GM19035 (cell line): ENCODE results near the gene PCP4L1.
A peak's percentile ranks its signal among the peaks of the same experiment; 100 is the strongest.

ENCODE experiments used
- ATAC-seq: cut with Tn5 transposase; IDR thresholded peaks from one replicate; pipeline ENCODE4 v1.9.1; 2021; ENCODE audit not compliant: unreplicated experiment

Gene PCP4L1

GRCh38 chr1:161266836-161267235 lies 8.3 kb downstream of the PCP4L1 start:
- ATAC-seq = no peak

GRCh38 chr1:161267321-161267720 lies 8.8 kb downstream of the PCP4L1 start:
- ATAC-seq = no peak

- ATAC-seq = no peak
These were observed 14.9 kb downstream of the PCP4L1 start for GRCh38 chr1:161273402-161273801.

DNA sequence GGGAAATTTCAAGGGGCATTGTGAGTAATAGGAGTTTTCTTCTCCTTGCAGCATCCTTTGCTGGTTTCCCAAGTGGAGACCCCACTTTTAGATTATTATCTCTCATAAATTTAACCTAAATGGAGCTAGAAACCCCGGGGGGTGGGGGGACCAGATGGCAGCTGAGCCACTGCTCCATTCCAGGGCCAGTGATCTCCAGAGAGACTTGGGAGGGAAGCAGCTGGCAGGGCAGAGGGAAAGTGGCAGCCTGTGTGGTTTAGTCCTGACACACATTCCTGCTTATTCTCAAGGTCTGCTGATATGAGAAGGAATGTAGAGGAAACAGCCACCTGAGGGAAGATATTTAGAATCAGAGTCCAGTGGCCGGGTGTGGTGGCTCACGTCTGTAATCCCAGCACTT lies 16.3 kb downstream of the PCP4L1 start:
- no peak for ATAC-seq

DNA sequence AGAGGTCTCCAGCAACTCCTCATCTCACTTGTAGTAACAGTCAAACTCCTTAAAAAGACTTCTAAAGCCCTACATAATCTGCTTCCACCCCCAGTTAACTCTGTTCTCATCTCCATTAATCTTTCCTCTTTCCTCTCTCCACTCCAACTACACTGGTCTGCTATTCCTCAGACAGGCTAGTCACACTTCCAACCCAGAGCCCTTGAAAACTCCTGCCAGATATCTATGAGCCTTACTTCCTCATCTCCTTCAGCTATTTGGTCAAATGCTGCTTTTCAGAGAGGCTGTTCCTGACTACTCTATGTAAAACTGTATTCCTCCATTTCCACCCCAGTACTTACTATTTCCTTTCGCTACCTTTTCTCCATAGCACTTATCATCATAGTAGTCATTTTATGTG lies 24.4 kb downstream of the PCP4L1 start:
- no peak for ATAC-seq

DNA sequence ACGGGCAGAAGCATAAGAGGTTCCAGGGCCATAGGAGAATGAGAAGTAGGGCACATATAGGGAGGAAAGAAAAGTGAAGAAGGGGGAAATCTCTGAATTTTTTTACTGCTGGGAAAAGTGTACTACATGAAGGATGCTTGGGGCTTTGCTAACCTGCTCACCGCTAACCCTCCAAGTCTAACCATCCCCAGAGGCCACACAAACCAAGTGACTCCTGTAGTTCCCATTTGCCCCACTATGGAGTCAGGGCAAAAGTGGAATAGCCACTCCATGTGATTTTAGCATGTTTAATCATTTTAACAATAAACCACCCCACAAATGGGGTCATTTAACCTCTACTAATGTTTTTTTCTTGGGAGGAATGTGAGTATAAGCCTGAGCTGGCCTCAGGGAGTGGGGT lies 26.6 kb downstream of the PCP4L1 start:
- ATAC-seq = no peak

DNA sequence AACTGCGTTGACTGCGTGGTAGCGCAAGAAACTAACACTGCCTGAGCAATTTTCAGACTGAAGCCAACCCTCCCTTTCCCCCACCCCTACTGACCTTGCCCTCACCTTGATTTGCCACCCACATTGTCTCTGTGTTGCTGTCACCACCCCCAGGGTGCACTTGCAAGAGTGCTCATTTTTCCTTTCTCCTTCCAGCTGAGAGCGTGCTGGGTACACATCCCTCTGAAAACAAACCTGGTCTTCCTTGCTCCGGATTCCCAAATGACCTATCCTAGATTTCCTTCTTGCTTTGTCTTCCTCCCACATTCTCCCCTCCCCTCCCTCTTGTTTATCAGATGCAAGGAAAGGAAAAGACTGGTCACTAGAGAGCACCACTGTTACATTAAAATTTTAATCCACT lies 27.0 kb downstream of the PCP4L1 start:
- no peak for ATAC-seq

GRCh38 chr1:161287482-161288054 lies 29.0 kb downstream of the PCP4L1 start:
- ATAC-seq = no peak

DNA sequence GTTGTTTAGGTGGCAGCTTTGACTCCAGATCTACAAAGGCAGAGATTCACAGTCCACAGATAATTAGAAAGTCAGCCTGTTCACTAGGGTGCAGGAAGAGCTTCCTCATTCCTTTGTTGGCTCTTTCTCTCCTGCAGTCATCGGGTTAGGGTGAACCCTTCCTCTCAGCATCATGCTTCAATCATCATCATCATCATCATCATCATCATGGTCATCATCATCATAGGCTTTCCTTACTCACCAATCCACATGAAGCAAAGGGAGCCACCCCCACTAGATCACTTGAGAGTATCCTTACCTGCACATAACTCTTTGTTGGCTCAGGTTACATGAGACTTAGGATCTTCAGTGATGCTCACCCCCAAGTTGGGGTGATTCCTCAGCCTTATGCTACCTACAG lies 32.2 kb downstream of the PCP4L1 start:
- no peak for ATAC-seq

- ATAC-seq = no peak
These were observed 38.9 kb downstream of the PCP4L1 start for GRCh38 chr1:161297415-161297814.

DNA sequence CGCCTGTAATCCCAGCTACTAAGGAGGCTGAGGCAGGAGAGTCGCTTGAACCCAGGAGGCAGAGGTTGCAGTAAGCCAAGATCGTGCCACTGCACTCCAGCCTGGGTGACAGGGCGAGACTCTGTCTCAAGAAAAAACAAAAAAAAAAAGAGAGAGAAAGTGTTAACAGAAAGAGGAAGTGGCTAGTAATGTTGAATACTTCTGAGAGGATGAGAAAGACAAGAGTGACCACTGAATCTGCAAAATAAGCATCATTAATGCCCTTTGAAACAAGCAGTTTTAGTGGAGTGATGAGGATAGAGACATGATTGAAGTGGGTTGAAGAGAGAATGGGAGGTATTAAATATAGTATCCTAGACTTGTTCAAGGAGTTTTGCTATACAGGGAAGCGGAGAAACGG lies 39.6 kb downstream of the PCP4L1 start:
- no peak for ATAC-seq

GRCh38 chr1:161299347-161299746 lies 40.8 kb downstream of the PCP4L1 start:
- no peak for ATAC-seq

- no peak for ATAC-seq
These were observed 41.9 kb downstream of the PCP4L1 start for GRCh38 chr1:161300478-161300877.

GRCh38 chr1:161304927-161305866 lies 46.7 kb downstream of the PCP4L1 start:
- no peak for ATAC-seq

DNA sequence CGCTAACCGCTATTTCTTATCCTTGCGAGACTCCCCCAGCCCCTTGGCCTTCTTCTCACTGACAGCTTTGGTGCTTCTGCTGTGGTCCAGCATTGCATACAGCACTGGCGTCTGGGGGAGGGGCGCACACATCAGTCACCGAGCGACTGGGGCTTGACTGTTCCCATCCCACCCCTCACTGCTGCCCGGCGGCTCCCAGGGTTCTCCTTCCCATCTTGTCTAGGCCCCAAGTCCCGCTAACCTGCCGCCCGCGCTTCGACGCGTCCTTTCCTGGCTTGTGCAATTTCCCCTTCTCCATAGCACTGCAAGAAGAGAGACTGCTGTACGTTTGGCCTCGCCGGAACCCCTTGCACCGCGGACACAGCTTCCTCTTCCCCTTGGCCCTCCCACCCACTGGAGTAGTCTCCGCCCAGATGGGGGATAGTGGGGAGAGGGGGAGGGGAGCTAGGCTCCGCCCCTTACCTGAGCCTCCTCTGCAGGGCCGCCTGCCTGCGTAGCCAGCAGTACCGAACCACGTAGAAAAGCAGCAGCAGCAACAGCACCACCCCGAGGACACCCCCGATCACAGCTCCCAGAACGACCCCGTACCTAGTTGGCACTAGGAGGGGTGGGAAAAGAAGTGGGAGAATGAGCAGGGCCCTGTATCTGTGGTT lies 47.4 kb downstream of the PCP4L1 start:
- peak; percentile 74 for ATAC-seq

DNA sequence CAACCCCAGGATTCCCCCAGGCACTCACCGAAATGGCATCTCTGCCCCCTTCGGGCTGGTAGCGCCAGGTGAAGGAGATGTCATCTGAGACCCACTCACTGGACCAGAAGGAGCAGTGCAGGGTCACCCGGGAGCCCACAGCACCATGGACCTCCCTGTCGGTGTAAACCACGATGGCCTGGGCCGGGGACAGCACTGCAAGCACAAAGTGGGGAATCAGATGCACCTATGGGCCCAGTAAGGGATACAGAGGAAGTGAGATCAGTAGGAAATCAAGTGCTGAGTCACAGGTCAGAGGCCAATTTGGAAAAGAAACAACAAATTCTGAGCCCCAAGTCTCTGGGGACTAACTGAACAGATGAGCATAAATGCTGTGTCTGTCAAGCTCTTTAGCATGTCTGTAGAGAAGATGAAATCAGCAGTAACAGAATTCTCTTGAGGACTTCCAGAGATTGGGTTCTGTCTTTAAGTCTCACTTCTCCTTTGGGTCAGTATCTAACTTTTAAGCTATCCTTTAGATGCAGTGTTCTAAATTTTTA lies 48.8 kb downstream of the PCP4L1 start:
- no peak for ATAC-seq

DNA sequence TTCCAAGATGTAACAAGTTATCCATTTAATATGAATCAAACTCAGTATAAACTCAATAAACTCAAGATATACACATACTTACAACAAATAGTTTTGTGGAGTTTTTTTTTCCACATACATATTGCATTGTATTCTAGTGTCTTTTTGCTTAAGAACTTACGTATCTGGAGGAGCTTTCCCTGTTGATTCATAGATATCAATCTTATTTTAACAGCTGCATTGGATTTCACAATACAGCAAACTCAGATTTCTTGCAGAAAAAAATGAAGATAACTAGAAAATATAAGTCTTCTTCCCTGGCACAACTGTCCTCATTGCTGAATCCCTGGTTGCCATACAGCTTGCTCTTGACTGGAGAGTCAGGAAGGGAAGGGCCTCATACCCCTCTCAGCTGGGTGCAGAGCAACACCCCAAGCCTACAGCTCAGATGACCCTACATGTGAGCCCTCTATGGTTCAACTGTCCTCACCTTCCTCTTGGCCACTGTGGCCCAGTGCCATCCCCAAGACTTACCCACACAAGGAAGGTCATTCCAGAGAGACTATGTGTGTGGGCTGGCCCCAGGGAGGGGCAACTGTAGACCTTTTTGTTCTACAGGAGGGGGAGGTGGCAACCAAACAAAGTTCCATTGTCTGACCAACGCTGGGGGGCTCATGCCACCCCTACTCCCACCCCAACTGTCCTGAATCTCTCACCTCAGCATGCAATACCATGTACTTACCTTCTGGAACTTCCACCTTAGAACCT lies 49.5 kb downstream of the PCP4L1 start:
- no peak for ATAC-seq

DNA sequence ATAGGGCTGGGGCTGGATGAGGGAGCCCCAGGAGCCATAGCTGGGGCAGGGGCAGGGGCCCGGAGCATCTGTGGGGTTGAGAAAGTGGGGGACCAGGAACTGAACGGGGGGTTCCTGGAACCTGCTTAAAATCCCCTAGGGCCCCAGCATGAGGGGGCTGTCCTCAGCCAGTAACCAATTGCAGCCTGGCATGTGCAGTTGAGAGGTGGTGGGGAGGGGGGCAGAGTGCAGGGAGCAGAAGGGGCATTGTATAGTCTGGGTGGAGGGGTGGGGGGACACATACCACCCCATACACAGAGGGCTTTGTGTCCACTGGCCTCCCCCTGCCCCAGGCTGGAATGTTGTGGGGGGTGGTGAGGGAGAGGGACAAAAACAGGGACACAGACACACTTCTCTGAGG lies 51.3 kb downstream of the PCP4L1 start, which contains the start of gene MPZ:
MPZ (minus strand) TSS at position 101 of the 400 bp plus-strand sequence; CDS start at position 38, 63 bp downstream.
- no peak for ATAC-seq

DNA sequence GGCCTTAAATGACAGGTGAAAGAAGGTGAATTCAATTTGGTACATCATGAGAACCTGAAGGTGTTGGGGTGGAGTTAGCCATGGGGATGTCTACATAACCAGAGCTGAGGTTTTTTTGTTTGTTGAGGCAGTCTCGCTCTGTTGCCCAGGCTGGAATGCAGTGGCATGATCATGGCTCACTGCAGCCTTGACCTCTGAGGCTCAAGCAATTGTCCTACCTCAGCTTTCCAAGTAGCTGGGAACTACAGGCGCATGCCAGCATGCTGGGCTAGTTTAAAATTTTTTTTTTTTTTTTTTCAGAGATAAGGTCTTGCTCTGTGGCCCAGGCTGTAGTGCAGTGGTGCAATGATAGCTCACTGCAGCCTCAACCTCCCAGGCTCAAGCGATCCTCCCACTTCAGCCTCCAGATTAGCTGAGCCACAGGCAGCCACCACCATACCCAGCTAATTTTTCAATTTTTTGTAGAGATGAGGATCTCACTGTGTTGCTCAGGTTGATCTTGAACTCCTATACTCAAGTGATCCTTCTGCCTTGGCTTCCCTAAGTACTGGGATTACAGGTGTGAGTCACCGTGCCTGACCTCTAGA lies 53.1 kb downstream of the PCP4L1 start:
- ATAC-seq = no peak

DNA sequence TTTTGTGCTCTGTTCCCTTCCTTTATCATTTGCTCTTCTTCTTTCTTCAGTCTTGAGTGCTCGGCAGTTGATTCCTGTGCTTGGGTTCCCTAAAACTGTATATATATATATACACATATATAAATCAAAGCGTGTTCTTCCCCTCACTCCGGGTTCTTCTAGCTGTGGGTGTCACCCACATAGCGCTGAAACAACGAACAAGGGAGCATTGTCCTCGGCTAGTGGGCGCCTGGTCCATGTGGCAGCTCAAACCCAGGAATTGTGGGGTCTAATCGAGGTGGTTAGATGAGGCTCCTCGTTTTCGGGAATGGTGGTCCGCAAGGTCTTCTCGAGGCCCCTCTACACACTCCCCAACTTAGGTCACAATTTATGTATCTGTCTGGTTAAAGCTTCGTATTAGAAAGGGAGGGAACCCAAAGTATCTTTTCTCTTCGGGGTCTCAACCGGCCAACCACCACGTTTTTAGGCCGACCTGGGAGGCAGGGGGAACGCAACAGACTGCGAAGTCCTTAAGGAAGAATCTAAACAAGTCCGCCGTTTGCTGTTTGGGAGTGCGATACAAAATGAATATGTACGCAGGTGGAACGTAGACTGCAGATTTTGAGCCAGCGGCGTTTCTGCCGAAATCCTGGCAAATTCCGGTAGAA lies 55.1 kb downstream of the PCP4L1 start:
- ATAC-seq = peak; percentile 7
